H7 (cell line): ENCODE data around the gene BLTP3B. TPM values are rescaled to one million over a fixed set of nuclear protein-coding genes. Genes with fewer than 3 reads are reported as not detected.
A peak's percentile ranks its signal among the peaks of the same experiment; 100 is the strongest.

Source experiments
- DNase-seq: peaks from one replicate; pipeline ENCODE4 v3.0.0; 2012
- H3K27me3 ChIP-seq: 2 replicates; pipeline ENCODE4 v1.6.0; 2011; ENCODE audit warnings: mild to moderate bottlenecking, low read length; ENCODE audit not compliant: control insufficient read depth, insufficient read depth
- H3K36me3 ChIP-seq: replicated peaks from 2 replicates; pipeline ENCODE4 v1.5.1; 2011; ENCODE audit warnings: low read length; ENCODE audit not compliant: control insufficient read depth, insufficient read depth
- H3K4me3 ChIP-seq: 2 replicates; pipeline ENCODE4 v1.5.1; 2011; ENCODE audit warnings: low read depth, mild to moderate bottlenecking, control low read depth, low read length, moderate library complexity; ENCODE audit not compliant: insufficient read depth
- total RNA-seq: library from RNA; depleted of rRNA; stranded (reverse); fragments of >200 nt; shearing (Covaris generic); gene quantifications from 2 replicates; pipeline ENCODE4 v1.2.3, GENCODE V29; 2014

BLTP3B gene
- total RNA-seq, 1 experiment from 2014 or later: 36.4 TPM

DNA sequence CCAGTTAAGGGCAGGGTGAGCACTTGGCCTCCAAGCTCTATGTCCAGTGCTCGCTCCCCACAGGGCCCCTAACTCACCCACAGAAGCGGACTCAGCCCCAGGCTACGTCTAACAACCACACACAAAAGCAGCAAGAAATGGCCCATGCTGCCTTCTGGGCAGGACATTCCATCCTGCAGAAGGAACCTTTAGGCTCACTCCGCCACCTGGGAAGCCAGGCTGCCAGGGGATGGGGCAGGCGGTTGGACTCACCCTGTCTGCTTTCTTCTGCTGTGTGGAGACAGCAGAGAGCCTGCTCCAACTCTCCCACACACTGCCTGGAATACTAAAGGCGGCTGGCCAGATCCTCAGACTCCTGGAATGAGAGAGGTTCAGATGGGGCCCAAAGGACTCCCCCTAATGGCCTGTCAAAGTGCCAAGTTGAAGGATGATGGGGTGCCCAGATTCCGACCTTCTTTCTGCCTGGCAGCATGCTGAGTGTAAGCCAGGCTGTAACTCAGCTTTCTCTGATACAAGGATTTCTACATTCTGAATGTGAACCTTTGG, 27.7 kb upstream of the BLTP3B start:
- Histone ChIP-seq H3K4me3 (no peak overlapping the region), H3K36me3 (peaks cover 3% of the 10 kb centered on the region)
- no peak for DNase-seq

DNA sequence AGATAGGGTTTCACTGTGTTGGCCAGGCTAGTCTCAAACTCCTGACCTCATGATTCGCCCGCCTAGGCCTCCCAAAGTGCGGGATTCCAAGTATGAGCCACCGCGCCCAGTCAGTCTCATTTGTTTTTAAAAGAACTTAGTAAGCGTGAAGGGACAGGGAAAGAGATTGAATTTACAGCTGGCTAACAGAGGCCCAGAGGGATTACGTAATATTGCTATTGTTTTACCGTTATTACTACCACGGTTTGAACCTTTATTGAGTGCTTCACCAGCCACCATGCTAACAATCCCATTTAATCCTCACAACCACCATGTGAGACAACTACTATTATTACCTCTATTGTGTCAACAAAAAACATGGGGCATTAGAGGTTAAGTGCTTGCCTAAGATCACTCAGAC, 26.7 kb upstream of the BLTP3B start:
- Histone ChIP-seq H3K4me3 (no peak overlapping the region), H3K27me3 (no peaks in the 10 kb centered on the region), H3K36me3 (peaks cover 4% of the 10 kb centered on the region)
- DNase-seq: no peak

More for the DNA sequence above, 27.7 kb upstream of the BLTP3B start:
- no peaks in the 10 kb centered on the region for H3K27me3 ChIP-seq

DNA sequence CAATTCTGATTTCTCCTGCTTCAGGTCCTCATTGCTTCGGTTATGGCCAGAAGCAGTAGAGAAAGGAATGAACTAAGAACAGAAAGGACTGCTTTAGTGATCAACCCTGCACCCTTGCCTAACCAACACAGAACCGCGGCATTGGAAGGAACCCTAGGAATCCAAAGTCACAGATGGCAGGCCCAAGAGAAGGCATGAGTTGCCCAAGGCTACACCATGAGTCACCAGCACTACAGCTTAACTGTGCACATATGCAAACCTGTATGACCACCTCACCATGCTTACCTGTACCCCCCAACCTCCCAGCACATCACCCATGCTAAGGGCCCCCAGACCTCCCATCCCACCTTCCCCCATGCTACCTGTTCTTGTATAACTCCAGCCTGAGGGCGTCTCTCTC, 25.9 kb upstream of the BLTP3B start:
- Histone ChIP-seq H3K36me3 (peaks cover 4% of the 10 kb centered on the region), H3K4me3 (no peak overlapping the region), H3K27me3 (no peaks in the 10 kb centered on the region)
- DNase-seq: no peak

DNA sequence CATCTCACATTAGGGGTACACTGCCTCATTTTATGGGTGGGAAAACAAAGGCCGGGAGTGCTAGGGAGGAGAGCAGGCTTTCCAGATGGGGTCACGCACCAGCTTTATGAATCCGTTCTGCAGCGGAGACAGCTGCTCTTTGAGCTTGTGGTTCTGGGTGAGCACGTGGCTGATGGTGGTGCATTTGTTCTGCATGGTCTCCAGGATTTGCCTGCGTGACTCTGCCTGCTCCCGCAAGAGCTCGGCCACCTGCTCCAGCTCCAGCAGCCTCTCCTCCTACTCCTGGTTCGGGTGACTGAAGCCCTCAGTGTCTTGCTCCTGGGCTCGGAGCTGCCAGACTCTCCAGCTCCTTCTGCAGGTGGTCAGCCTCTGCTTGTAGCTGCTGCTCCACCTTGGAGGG, 23.6 kb upstream of the BLTP3B start:
- Histone ChIP-seq H3K4me3 (no peak overlapping the region), H3K27me3 (no peaks in the 10 kb centered on the region), H3K36me3 (peaks cover 3% of the 10 kb centered on the region)
- DNase-seq: no peak

DNA sequence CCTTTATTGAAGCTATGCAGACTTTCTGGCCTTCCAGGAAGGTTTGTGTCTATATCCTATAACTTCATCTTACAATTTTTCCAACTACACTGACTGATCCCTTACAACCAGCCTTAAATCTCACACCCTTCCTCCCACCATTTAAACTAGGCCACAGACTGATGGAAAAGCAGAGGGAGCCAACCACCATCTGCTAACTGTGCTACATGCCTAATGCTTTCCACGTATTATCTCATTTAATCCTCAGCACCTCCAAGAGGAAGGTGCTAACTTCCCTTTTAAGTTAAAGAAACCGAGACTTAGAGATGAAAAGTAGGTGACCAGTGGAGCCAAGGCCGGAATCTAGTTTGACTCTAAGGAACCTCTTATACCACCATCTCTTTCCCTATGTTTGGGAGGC, 22.7 kb upstream of the BLTP3B start:
- no peak overlapping the region for H3K4me3 ChIP-seq

DNA sequence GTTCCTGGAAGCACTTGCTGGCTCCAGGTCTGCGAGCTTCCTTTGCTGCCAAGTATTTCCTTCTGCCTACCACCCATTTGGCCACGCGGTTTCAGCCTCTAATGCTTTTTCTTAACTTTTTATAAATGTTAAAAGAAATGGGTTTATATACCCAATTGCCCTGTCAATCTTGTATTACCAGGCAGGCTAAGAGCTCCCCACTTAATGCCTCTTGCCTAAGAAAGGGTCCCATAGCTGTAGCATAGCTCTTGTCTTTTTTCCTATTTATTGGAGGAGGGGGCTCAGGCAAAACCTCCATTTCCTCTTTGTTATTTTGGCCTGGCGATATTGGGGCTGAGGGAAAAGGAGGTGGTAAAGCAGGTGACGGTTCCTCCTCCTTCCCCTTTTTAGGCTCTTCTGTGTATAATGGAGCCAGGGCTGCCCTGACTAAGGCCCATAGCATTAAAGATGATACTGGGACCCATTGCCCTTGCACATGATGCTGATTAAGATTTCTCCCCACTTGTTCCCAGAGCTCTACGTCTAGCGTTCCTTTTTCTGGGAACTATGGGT, 21.6 kb upstream of the BLTP3B start:
- H3K36me3 ChIP-seq: peaks cover 3% of the 10 kb centered on the region
- H3K27me3 ChIP-seq: no peaks in the 10 kb centered on the region
- DNase-seq: no peak
- peak overlapping the region; percentile 14; the same call in 1 of the 2 replicates for H3K4me3 ChIP-seq

More for the DNA sequence above, 22.7 kb upstream of the BLTP3B start:
- H3K27me3 ChIP-seq: no peaks in the 10 kb centered on the region
- no peak for DNase-seq
- peaks cover 3% of the 10 kb centered on the region for H3K36me3 ChIP-seq

DNA sequence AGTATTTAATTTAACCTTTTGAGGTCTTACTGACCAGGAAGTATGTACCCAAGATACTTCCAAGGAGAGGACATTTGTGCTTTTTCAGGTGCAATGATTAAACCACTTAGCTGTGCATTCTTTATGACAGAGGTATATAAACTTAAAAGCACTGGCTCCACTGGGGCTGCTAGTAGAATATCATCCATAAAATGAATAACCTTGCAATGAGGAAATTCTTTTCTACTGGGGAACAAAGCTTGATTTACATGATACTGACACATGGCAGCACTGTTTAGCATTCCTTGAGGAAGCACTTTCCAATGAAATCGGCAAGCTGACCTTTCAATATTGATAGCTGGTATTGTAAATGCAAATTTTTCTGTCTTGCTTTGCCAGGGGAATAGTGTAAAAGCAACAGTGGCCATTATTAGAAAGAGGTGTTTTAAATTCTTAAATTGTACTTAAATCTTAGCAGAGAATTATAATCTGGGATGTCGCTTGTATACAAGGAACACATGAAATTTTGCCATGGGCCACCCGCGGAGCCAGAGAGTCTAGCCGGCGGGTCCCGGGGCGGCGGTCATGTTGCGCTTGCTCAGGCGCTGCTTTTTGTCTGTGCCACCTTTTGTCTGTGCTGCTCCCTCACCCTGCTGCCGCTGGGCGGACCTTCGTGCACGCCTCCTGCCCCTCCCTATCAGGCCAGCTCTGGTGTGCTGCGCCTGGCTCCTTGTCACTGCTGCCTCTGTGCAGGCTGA, 20.9 kb upstream of the BLTP3B start:
- peak overlapping the region; percentile 14 for H3K4me3 ChIP-seq
- no peaks in the 10 kb centered on the region for H3K27me3 ChIP-seq
- H3K36me3 ChIP-seq: peaks cover 3% of the 10 kb centered on the region
- peak; percentile 95 for DNase-seq

DNA sequence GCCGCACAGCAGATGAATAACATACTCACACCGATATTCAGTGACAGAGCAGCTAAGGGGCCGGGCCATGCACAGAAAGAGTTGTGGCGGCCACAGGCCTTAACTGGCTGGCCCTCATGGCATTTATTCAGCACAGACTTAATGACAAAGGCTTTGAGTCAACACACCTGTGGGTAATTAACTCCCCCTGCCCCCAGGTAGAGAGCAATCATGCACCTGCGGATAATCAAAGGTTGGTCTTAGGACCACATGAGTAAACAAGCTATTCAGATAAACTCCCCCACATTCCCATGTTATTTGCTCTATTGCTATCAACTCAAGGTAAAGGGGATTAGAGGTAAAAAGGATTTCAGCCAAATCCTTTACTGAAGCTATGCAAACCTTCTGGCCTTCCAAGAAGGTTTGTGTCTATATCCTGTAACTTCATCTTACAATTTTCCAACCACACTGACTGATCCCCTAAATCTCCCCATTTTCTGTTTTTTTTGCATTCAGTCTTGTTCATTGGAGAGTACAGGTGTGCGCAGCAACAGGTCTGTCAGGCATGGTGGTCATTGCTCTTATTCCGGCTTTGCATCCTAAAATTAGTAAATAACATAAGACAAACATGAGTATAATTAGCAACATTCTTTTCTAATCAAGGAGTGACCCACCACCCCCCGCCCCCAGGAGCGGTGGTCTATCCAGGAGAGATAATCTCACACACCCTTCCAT, 16.9 kb upstream of the BLTP3B start:
- no peak overlapping the region for H3K4me3 ChIP-seq
- H3K27me3 ChIP-seq: no peaks in the 10 kb centered on the region
- H3K36me3 ChIP-seq: no peaks in the 10 kb centered on the region

DNA sequence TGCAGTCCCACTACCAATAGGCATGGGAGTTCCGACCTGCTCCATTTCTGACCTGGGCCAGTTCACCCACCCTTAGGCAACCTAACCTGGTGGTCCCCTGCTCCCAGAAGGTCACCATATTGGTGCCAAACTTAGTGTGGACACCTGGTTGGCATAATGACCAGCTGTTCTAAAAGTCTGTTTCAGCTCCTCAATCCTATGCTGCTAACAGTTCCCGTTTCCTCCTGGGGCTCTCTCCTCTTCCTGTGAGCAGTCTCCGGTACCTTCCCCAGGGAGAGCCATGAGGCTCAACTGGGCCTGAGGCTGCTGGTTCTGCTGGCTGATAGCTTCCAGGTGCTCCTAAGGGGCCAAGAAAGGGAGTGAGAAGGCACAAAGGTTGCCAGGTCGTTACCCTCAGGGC, 15.9 kb upstream of the BLTP3B start:
- no peak overlapping the region for H3K4me3 ChIP-seq

More for the DNA sequence above, 16.9 kb upstream of the BLTP3B start:
- no peak for DNase-seq

DNA sequence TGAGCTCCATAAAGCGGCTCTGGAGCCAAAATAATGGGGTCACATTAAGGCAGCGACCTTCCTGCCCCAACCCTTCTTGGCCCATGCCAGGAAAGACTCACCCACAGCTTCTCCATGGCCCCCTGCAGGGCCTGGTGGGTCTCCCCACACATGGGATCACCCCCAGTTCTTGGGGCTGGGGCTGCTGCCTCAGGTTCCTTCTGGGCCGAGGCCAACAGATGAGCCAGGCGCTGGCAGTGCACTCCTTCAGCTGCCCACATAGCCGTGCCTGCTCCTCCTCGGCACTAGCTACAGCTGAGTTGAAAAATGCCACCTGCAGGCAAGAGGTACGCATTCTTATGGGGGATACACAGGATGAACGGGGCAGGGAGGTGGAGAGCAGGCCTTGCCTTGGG, 14.8 kb upstream of the BLTP3B start:
- no peak for DNase-seq
- Histone ChIP-seq H3K36me3 (no peaks in the 10 kb centered on the region), H3K4me3 (no peak overlapping the region), H3K27me3 (no peaks in the 10 kb centered on the region)

More for the DNA sequence above, 15.9 kb upstream of the BLTP3B start:
- no peak for DNase-seq
- no peaks in the 10 kb centered on the region for H3K36me3 ChIP-seq
- no peaks in the 10 kb centered on the region for H3K27me3 ChIP-seq

DNA sequence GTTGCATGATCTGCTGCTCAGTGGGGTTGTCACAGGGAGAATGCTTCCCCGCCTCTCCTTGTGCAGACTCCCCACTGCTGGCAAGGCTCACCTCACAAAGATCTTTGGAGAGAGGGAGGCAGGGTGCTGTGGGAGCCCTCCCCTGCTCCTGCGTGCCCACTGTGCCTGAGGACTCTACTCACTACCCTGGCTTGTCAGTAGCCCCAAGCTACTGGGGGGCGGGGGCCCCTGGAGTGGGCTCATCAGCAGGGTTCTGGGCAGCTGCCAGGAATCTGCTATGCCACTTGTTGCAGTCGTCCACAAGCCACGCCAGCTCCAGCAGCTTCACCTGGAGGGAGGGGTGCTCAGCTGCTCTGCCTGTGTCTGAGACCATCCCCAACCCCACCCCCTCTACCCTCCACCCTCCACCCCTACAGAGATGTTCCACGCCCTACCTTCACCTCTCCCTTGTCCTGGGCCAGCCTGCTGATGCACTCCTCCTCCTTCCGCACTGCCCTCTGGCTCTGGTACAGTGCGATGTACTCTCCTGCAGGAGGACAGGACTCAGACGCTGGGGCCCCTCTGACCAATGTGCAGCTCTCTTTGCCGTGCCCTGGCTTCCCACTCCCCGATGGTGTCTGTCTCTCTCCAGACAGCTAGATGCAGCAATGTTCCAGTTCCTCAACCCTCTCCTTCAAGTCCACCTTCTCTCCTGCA, 14.2 kb upstream of the BLTP3B start:
- DNase-seq: no peak
- H3K4me3 ChIP-seq: no peak overlapping the region
- H3K36me3 ChIP-seq: no peaks in the 10 kb centered on the region
- H3K27me3 ChIP-seq: no peaks in the 10 kb centered on the region

DNA sequence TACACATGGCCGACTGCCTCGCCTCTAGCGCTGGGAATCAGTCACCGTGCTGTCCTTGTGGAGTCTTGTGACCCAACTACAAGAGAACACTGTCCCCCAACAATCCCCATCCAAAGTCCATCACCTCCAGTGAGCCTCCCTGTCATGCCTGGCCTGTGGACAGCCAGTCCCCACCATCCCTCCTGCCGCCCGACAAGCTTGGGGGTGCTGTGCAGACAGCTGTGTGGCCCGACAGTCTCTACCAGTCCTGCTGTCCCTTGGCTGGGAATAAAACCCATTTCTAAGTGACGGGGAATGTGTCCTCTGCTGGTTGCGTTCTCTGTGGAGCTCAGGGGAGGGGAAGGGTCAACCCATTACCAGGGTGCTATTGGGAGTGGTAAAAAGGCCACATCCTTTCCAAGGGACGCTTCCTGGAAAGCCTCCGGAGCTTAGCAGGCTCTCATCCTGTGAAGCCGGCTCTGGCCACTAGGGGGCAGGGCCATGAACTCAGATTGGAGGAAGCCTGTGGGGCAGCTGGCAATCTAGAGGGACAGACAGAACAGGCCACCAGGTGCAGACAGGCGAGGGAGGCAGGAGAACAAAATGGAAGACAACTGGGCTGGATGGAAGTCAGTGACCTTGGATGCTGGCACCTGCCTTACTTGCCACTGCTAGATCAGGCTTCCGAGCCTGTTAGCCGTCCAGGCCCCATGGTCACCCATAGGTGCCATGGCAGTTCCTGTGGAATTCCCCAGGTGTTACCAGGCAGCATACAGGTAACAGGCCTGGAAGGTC, 12.0 kb upstream of the BLTP3B start:
- no peaks in the 10 kb centered on the region for H3K27me3 ChIP-seq
- H3K4me3 ChIP-seq: no peak overlapping the region
- no peaks in the 10 kb centered on the region for H3K36me3 ChIP-seq
- DNase-seq: peak; percentile 88

DNA sequence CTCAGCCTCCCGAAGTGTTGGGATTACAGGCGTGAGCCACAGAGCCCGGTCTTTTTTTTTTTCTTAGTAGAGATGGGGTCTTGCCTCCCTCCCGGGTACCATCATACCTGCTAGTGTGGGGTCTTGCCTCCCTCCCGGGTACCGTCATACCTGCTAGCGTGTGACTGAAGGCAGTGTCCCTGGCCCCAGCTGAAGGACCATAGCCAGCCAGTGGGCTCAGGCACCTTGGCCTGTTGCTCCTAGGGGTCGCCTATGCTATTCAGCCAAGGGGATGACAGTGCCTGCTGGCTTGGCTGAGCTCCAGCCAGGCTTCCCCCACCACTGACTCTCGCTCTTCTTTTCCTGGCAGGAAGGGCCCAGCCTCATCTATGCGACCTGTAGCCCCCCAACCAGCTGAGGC, 10.5 kb upstream of the BLTP3B start:
- H3K4me3 ChIP-seq: no peak overlapping the region
- H3K27me3 ChIP-seq: no peaks in the 10 kb centered on the region
- H3K36me3 ChIP-seq: no peaks in the 10 kb centered on the region
- DNase-seq: no peak

DNA sequence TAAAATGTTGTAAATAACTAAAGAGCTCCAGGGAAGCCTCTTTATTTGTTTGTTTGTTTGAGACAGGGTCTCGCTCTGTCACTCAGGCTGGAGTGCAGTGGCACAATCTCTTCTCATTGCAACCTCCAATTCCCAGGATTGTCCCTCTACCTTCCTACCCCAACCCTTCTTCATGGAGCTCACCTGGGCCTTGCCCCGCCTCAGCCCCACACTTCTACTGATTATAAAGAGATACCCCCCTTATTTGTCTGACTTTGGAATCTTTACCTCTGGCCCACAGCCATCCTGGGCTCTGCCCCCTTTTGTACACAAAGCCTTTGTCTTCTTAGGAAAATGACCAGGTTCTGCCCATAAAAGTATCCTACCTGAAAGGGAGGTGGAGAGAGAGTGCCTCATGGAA, 9.1 kb upstream of the BLTP3B start:
- DNase-seq: no peak

More for the DNA sequence above, 9.1 kb upstream of the BLTP3B start:
- H3K4me3 ChIP-seq: no peak overlapping the region
- H3K36me3 ChIP-seq: no peaks in the 10 kb centered on the region
- no peaks in the 10 kb centered on the region for H3K27me3 ChIP-seq
